ENCODE measurements around the gene GDF15. TPM values are rescaled to one million over a fixed set of nuclear protein-coding genes. Genes with fewer than 3 reads are reported as not detected.

Gene GDF15
- polyA plus RNA-seq, 1 of the 3 experiments (the other 2 are of a cell fraction), result 129 TPM

DNA sequence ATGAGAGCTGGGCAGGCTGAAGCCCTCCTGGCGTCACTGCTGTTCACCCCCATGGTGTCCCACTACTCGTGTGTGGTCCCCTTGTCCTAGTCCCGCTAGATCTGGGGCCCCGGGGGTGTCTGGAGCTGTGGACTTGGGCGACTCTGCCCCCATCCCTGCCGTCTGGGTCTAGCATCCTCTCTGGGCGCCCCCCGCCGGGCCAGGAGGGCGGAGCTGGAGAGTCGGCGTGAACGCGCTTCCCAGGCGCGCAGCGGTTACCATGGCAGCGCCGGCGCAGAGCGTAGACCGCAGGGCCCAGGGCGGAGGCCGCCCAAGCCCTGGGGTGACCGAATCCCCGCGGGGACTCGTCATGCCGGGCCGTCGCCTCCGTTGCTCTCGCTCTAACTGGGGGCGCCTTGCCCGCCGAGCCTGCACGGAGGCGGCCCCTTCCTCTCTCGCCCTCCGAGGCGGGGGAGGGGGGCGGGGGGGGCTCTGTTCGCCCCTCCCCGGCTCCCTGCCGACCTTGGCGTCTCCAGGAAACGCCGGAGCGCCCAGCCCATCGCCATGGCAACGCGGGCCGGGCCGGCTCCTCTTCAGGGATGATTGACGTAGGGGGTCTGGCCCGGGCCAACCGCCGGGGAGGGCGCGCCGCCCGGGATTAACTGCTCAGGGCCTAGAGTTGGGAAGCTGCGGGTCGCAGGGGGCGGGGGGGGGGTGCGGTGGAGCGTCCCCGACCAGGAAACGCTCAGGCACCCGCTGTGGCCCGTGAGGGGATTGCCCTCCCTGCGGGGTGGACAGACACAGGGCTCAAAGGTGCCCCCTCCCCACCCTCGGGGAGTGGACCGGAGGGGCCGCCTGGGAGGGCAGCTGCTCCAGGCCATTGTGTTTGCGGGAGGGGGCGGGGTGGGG, 43.1 kb downstream of the GDF15 start:
- WGBS (ENCODE audit: low lambda C conversion rate), result 19% methylated on average over 6 of the region's 77 CpGs
- Histone ChIP-seq H3K9me3 (no peaks in the 10 kb centered on the region), H3K4me1 (ENCODE audit: control insufficient read depth in 1 of 2, insufficient read depth in 2 of 2, low read depth in 1 of 2, low read length in 1 of 2) (peaks cover 23 to 58% of the 10 kb centered on the region in 2 experiments; a peak in 2 of 4 replicates), H3K27ac (ENCODE audit: low read depth in 2 of 2, low read length in 1 of 2) (peak overlapping the region; percentile 78 to 87), H3K27me3 (ENCODE audit: insufficient read depth) (no peaks in the 10 kb centered on the region), H3K4me3 (ENCODE audit: low read depth in 2 of 2, low read length in 1 of 2) (peak overlapping the region; percentile 38 to 43; a peak in 3 of 4 replicates), H4K20me1 (ENCODE audit: insufficient read depth) (peaks cover 19% of the 10 kb centered on the region), H3K9ac (peak overlapping the region; percentile 69), H3F3A (replicated peaks; ENCODE audit: insufficient read depth) (no peaks in the 10 kb centered on the region), H3K4me2 (peak overlapping the region; percentile 85), H3K36me3 (replicated peaks in 1 of 2; ENCODE audit: control insufficient read depth in 1 of 2, insufficient read depth in 2 of 2, low read length in 1 of 2) (peaks cover 0 to 9% of the 10 kb centered on the region in 2 experiments), H3K79me2 (ENCODE audit: insufficient read depth) (peaks cover 20% of the 10 kb centered on the region; the same call in 1 of the 2 replicates), H2AFZ (ENCODE audit: low read depth) (no peak overlapping the region), H3K9me2 (no peaks in the 10 kb centered on the region)
- TF ChIP-seq YY1 (IDR thresholded peaks at IDR 0.05; ENCODE audit: low read depth) (no peak), EP300 (IDR thresholded peaks at IDR 0.05; ENCODE audit: borderline replicate concordance in 1 of 2, low read depth in 1 of 2, low read length in 1 of 2) (no peak), USF2 (IDR thresholded peaks at IDR 0.05; ENCODE audit: borderline replicate concordance, low read depth, low read length) (no peak), TCF12 (IDR thresholded peaks at IDR 0.05) (no peak), SMC3 (IDR thresholded peaks at IDR 0.05; ENCODE audit: low read depth, low read length) (no peak), FOXM1 (IDR thresholded peaks at IDR 0.05; ENCODE audit: low read depth) (no peak)
- TF ChIP-seq, protein P1, sequence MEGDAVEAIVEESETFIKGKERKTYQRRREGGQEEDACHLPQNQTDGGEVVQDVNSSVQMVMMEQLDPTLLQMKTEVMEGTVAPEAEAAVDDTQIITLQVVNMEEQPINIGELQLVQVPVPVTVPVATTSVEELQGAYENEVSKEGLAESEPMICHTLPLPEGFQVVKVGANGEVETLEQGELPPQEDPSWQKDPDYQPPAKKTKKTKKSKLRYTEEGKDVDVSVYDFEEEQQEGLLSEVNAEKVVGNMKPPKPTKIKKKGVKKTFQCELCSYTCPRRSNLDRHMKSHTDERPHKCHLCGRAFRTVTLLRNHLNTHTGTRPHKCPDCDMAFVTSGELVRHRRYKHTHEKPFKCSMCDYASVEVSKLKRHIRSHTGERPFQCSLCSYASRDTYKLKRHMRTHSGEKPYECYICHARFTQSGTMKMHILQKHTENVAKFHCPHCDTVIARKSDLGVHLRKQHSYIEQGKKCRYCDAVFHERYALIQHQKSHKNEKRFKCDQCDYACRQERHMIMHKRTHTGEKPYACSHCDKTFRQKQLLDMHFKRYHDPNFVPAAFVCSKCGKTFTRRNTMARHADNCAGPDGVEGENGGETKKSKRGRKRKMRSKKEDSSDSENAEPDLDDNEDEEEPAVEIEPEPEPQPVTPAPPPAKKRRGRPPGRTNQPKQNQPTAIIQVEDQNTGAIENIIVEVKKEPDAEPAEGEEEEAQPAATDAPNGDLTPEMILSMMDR (IDR thresholded peaks at IDR 0.05), result no peak
- TF ChIP-seq, protein P2, sequence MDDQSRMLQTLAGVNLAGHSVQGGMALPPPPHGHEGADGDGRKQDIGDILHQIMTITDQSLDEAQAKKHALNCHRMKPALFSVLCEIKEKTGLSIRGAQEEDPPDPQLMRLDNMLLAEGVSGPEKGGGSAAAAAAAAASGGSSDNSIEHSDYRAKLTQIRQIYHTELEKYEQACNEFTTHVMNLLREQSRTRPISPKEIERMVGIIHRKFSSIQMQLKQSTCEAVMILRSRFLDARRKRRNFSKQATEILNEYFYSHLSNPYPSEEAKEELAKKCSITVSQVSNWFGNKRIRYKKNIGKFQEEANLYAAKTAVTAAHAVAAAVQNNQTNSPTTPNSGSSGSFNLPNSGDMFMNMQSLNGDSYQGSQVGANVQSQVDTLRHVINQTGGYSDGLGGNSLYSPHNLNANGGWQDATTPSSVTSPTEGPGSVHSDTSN (IDR thresholded peaks at IDR 0.05), result peak; percentile 94
- DNase-seq, result peak; percentile 95
- POLR2A ChIA-PET, result interaction anchor here (0.6 to 1.0 kb wide), 5 partner anchors 11 to 107 kb away, joined by 3 to 4 read pairs (median 3); no protein-coding TSS in a partner anchor
- CTCF ChIA-PET, result interaction anchor here (0.9 to 2.8 kb wide), 5 partner anchors 10 to 150 kb away, joined by 3 to 12 read pairs (median 7); partner anchors contain the start of gene SSBP4

- H3K27me3 ChIP-seq (ENCODE audit: insufficient read depth), result no peaks in the 10 kb centered on the region
- H4K20me1 ChIP-seq (ENCODE audit: insufficient read depth), result peaks cover 15% of the 10 kb centered on the region
- H3K36me3 ChIP-seq (replicated peaks in 1 of 2; ENCODE audit: control insufficient read depth in 1 of 2, insufficient read depth in 2 of 2, low read length in 1 of 2), result peaks cover 0 to 9% of the 10 kb centered on the region in 2 experiments
- TF ChIP-seq RAD21 (IDR thresholded peaks at IDR 0.05; ENCODE audit: low read length), result no peak
- TF ChIP-seq IRF3 (IDR thresholded peaks at IDR 0.05; ENCODE audit: low read depth, low read length), result no peak
- TF ChIP-seq EP300 (IDR thresholded peaks at IDR 0.05; ENCODE audit: borderline replicate concordance in 1 of 2, low read depth in 1 of 2, low read length in 1 of 2), result no peak
- TF ChIP-seq RCOR1 (IDR thresholded peaks at IDR 0.05; ENCODE audit: low read length), result no peak
- TF ChIP-seq, protein P2 (IDR thresholded peaks at IDR 0.05), result no peak
- TF ChIP-seq JUND (IDR thresholded peaks at IDR 0.05), result no peak
- no peak for TF ChIP-seq TCF12 (IDR thresholded peaks at IDR 0.05)
- TF ChIP-seq POLR2AphosphoS5 (IDR thresholded peaks at IDR 0.05; ENCODE audit: low read depth, low read length), result no peak
- no peak for TF ChIP-seq MEF2A (IDR thresholded peaks at IDR 0.05; ENCODE audit: borderline replicate concordance, low read depth)
- no peak for TF ChIP-seq USF2 (IDR thresholded peaks at IDR 0.05; ENCODE audit: borderline replicate concordance, low read depth, low read length)
- TF ChIP-seq FOXM1 (IDR thresholded peaks at IDR 0.05; ENCODE audit: low read depth), result no peak
- no peak for TF ChIP-seq EZH2phosphoT487 (IDR thresholded peaks at IDR 0.05; ENCODE audit: borderline replicate concordance, low read depth)
- no peaks in the 10 kb centered on the region for H3K9me3 ChIP-seq
- H3K9me2 ChIP-seq, result no peaks in the 10 kb centered on the region
- peak overlapping the region; percentile 78 to 87 for H3K27ac ChIP-seq (ENCODE audit: low read depth in 2 of 2, low read length in 1 of 2)
- ChIA-PET CTCF (interaction anchor here (2.8 kb wide), 1 partner anchor 21 kb away, joined by 12 read pairs; no protein-coding TSS in a partner anchor), POLR2A (no interaction called here)
- H3K79me2 ChIP-seq (ENCODE audit: insufficient read depth), result peaks cover 16% of the 10 kb centered on the region; the same call in 1 of the 2 replicates
- no peak for DNase-seq
- peaks cover 23 to 64% of the 10 kb centered on the region in 2 experiments; a peak in 2 of 4 replicates for H3K4me1 ChIP-seq (ENCODE audit: control insufficient read depth in 1 of 2, insufficient read depth in 2 of 2, low read depth in 1 of 2, low read length in 1 of 2)
- H3K4me3 ChIP-seq (ENCODE audit: low read depth in 2 of 2, low read length in 1 of 2), result peak overlapping the region in 1 of 2 experiments; percentile 43; a peak in 1 of 4 replicates
- no peak overlapping the region for H2AFZ ChIP-seq (ENCODE audit: low read depth)
- H3K9ac ChIP-seq, result peak overlapping the region; percentile 69; the same call in 1 of the 2 replicates
- peak overlapping the region; percentile 85 for H3K4me2 ChIP-seq
- 85% methylated on average over 7 of the region's 13 CpGs for WGBS (ENCODE audit: low lambda C conversion rate)
- peaks cover 5% of the 10 kb centered on the region for H3F3A ChIP-seq (replicated peaks; ENCODE audit: insufficient read depth)
Observed at GRCh38 chr19:18429717-18430416, 43.9 kb downstream of the GDF15 start.
